GM18951 (cell line): ENCODE results near the gene SDE2.
"Not testable (repeated sequence)": the region's sequence is repeated elsewhere in the genome, so short reads cannot be mapped to it uniquely, and the experiment has no call there.

Experiments
- POLR2A ChIP-seq: IDR thresholded peaks from 4 replicates; pipeline ENCODE4 v1.6.1; 2011; ENCODE audit warnings: mild to moderate bottlenecking; ENCODE audit not compliant: insufficient read length, insufficient read depth; ENCODE audit errors: extremely low read depth
- in situ Hi-C: fragments of 300-500 bp; cut with MboI; formaldehyde crosslinking; loops from one replicate; pipeline ENCODE4 v1.12.0; 2022; ENCODE audit warnings: low sequenced_read_pairs, mixed read lengths, inconsistent platforms; ENCODE audit not compliant: unreplicated experiment

Gene SDE2

GRCh38 chr1:226001963-226002666 lies 3.0 kb upstream of the SDE2 start:
- no peak for TF ChIP-seq POLR2A
- in situ Hi-C loops, result no loop called here

GRCh38 chr1:226001088-226001487 lies 1.9 kb upstream of the SDE2 start:
- in situ Hi-C loops, result no loop called here
- TF ChIP-seq POLR2A, result no peak

- in situ Hi-C loops, result not testable (repeated sequence)
Observed at GRCh38 chr1:226000493-226001081, 1.4 kb upstream of the SDE2 start.

- TF ChIP-seq POLR2A, result no peak
- in situ Hi-C loops, result no loop called here
Observed at GRCh38 chr1:225999912-226000337, 782 bp upstream of the SDE2 start.

GRCh38 chr1:225998560-225999226 lies 450 bp downstream of the SDE2 start:
- no peak for TF ChIP-seq POLR2A
- in situ Hi-C loops, result no loop called here

GRCh38 chr1:225996946-225997545 lies 2.1 kb downstream of the SDE2 start:
- in situ Hi-C loops, result no loop called here
- no peak for TF ChIP-seq POLR2A

GRCh38 chr1:225995919-225996864 lies 3.0 kb downstream of the SDE2 start:
- no peak for TF ChIP-seq POLR2A
- in situ Hi-C loops, result no loop called here

GRCh38 chr1:225990705-225991464 lies 8.3 kb downstream of the SDE2 start:
- in situ Hi-C loops, result no loop called here
- no peak for TF ChIP-seq POLR2A

GRCh38 chr1:225987491-225988316 lies 11.4 kb downstream of the SDE2 start:
- in situ Hi-C loops, result no loop called here

GRCh38 chr1:225981714-225982113 lies 17.4 kb downstream of the SDE2 start:
- in situ Hi-C loops, result no loop called here
- TF ChIP-seq POLR2A, result no peak

More at GRCh38 chr1:225987491-225988316, 11.4 kb downstream of the SDE2 start:
- no peak for TF ChIP-seq POLR2A
